Measurements from ENCODE around the gene CHRNA4. TPM values are rescaled to one million over a fixed set of nuclear protein-coding genes. Genes with fewer than 3 reads are reported as not detected.

The CHRNA4 gene
- total RNA-seq, 2 donors from 2014 or later: not detected

DNA sequence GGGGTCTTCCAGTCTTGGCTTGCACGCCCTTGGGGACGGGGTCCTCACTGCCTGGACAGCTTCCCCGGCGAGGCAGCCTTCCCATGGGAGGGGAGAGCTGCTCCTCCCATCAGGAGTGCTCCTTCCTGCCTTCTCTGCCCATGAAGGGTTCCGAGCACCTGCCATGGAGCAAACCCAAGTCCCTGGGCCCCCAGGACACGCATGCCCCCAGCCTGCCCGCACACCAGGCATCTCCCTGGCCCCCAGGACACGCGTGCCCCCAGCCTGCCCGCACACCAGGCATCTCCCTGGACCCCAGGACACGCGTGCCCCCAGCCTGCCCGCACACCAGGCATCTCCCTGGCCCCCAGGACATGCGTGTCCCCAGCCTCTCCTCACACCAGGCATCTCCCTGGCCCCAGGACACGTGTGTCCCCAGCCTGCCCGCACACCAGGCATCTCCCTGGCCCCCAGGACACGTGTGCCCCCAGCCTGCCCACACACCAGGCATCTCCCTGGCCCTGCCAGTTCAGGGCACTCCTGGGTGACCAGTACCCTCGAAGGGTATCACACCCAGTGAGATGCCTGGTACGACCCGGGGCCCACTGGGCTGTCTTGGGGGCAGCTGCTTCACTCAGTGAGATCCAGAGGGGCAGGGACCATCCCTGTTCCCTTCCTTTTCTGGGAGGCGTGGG, 46.4 kb downstream of the CHRNA4 start:
- no peaks in the 10 kb centered on the region for H3K4me1 Mint-ChIP-seq
- H3K27ac Mint-ChIP-seq: no peak overlapping the region
- H3K27me3 Mint-ChIP-seq: peaks cover 8% of the 10 kb centered on the region
- peak in 1 of 3 donors; percentile 3 for DNase-seq
- no peaks in the 10 kb centered on the region for H3K9me3 ChIP-seq (ENCODE audit: control insufficient read depth, low read length, poor library complexity, severe bottlenecking)
- H3K36me3 Mint-ChIP-seq (ENCODE audit: low read depth): no peaks in the 10 kb centered on the region
- no peak for ATAC-seq
- no peak overlapping the region for H3K4me3 Mint-ChIP-seq

DNA sequence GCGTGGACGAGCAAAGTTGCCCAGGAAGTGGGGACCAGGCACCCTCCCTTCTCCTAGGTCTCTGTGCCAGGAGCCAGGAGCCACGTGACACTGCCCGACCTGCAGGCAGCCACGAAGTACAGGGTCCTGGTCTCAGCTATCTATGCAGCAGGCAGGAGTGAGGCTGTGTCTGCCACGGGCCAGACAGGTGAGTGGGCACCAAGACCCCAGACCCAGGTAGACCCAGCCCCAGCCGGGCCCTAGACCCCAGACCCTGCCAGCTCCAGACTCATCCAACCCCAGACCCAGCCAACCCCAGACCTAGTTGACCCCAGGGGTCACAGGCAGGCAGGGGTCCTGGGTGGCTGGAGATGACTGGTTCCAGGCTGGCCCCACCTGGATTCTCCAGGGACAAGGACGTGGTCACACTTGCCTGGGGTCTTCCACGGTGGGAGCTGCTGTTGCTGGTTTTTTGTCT, 47.1 kb downstream of the CHRNA4 start:
- H3K36me3 Mint-ChIP-seq (ENCODE audit: low read depth): no peaks in the 10 kb centered on the region
- no peak overlapping the region for H3K27ac Mint-ChIP-seq
- H3K9me3 ChIP-seq (ENCODE audit: control insufficient read depth, low read length, poor library complexity, severe bottlenecking): no peaks in the 10 kb centered on the region
- H3K4me1 Mint-ChIP-seq: no peaks in the 10 kb centered on the region
- ATAC-seq (no peak), DNase-seq (no peak)
- H3K4me3 Mint-ChIP-seq: no peak overlapping the region
- peaks cover 10% of the 10 kb centered on the region for H3K27me3 Mint-ChIP-seq

DNA sequence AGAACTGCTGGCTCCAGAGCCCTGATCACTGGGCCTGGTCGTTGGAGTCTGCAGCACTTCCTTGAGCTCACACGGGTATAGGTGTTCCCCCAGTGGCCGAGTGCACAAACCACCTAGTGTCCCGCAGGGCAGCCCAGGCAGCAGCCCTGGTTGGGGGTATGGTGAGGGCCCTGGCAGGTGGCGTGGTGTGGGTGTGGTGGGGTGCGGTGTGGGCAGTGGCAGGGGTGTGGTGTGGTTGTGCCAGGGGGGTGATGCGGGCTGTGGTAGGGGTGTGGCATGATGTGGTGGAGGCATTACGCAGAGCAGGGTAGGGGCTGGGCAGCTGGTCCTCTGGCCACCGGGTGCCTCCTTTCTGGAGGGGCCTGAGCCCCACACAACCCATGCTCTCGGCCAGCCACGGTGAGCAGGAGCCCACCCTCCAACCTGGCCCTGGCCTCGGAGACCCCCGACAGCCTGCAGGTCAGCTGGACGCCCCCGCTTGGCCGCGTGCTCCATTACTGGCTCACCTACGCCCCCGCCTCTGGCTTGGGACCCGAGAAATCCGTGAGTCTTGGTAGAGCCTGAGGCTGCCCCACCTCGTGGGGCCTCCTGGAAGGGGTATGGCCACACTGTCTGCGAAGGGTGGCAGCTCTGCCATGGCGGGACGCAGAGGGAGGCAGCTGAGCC, 47.7 kb downstream of the CHRNA4 start:
- Mint-ChIP-seq H3K36me3 (ENCODE audit: low read depth) (no peaks in the 10 kb centered on the region), H3K27me3 (peaks cover 10% of the 10 kb centered on the region), H3K27ac (no peak overlapping the region), H3K4me3 (no peak overlapping the region), H3K4me1 (no peaks in the 10 kb centered on the region)
- ATAC-seq (no peak), DNase-seq (no peak)
- no peaks in the 10 kb centered on the region for H3K9me3 ChIP-seq (ENCODE audit: control insufficient read depth, low read length, poor library complexity, severe bottlenecking)

DNA sequence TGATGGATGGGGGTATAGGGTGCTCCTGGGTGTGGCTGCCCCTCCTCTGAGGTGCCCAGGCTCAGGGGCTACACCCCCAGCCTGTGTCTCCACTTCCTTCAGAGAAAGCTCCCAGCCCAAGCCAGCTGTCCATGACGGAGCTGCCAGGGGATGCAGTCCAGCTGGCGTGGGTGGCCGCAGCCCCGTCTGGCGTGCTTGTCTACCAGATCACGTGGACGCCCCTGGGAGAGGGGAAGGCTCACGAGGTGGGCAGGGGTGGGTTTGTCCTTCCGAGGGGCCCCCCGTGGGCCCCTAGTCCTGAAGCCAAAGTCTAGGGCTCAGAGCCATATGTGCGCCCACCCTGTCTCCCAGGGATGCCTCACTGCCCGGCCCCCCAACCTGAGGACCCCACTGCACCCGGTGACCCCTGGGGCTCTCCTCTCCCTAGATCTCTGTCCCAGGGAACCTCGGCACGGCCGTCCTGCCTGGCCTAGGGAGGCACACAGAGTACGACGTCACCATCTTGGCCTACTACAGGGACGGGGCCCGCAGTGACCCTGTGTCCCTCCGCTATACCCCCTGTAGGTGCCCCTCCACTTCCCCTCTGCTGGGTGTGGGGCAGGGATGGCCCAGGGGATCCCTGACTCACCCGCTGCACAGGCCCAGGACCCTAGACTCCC, 48.3 kb downstream of the CHRNA4 start:
- Mint-ChIP-seq H3K4me1 (no peaks in the 10 kb centered on the region), H3K4me3 (no peak overlapping the region), H3K36me3 (ENCODE audit: low read depth) (no peaks in the 10 kb centered on the region), H3K27me3 (peaks cover 10% of the 10 kb centered on the region), H3K27ac (no peak overlapping the region)
- ATAC-seq: no peak
- H3K9me3 ChIP-seq (ENCODE audit: control insufficient read depth, low read length, poor library complexity, severe bottlenecking): no peaks in the 10 kb centered on the region
- no peak for DNase-seq

DNA sequence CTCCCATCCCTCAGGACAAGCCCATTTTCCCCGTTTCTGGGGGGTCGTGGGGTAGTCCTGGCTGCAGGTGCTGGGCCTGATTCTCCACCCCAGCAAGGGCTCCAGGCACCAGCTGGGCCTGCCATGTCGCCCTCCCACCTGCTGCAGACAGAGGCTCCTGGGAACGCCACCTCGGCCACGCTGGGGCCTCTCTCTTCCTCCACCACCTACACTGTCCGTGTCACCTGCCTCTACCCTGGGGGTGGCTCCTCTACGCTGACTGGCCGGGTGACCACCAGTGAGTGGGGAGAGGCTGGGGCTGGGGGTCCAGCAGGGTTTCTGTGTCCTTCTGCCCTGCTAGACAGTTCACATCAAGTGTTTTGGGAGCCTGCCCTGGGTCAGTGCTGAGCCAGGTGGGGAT, 48.9 kb downstream of the CHRNA4 start:
- DNase-seq (no peak), ATAC-seq (no peak)
- H3K36me3 Mint-ChIP-seq (ENCODE audit: low read depth): no peaks in the 10 kb centered on the region
- H3K27ac Mint-ChIP-seq: no peak overlapping the region
- H3K27me3 Mint-ChIP-seq: peaks cover 10% of the 10 kb centered on the region
- no peaks in the 10 kb centered on the region for H3K9me3 ChIP-seq (ENCODE audit: control insufficient read depth, low read length, poor library complexity, severe bottlenecking)
- no peak overlapping the region for H3K4me3 Mint-ChIP-seq
- no peaks in the 10 kb centered on the region for H3K4me1 Mint-ChIP-seq

DNA sequence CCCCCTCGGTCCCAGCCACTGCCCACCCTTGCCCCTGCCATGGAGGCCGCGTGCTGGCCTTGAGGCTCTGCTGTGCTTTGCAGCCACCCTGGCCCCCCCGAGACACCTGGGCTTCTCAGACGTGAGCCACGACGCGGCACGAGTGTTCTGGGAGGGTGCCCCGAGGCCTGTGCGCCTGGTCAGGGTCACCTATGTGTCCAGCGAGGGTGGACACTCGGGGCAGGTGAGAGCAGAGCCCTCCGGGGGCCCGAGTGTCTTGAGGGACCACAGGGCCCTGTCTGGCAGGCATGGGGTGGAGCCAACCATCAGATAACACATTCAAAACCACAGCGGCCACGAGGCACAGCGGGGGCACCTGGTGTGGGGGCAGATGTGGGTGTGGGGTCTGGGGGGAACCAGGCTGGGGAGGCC, 49.3 kb downstream of the CHRNA4 start:
- H3K27me3 Mint-ChIP-seq: peaks cover 10% of the 10 kb centered on the region
- H3K9me3 ChIP-seq (ENCODE audit: control insufficient read depth, low read length, poor library complexity, severe bottlenecking): no peaks in the 10 kb centered on the region
- no peak overlapping the region for H3K27ac Mint-ChIP-seq
- H3K4me3 Mint-ChIP-seq: no peak overlapping the region
- no peaks in the 10 kb centered on the region for H3K36me3 Mint-ChIP-seq (ENCODE audit: low read depth)
- no peak for DNase-seq
- no peaks in the 10 kb centered on the region for H3K4me1 Mint-ChIP-seq
- ATAC-seq: no peak

DNA sequence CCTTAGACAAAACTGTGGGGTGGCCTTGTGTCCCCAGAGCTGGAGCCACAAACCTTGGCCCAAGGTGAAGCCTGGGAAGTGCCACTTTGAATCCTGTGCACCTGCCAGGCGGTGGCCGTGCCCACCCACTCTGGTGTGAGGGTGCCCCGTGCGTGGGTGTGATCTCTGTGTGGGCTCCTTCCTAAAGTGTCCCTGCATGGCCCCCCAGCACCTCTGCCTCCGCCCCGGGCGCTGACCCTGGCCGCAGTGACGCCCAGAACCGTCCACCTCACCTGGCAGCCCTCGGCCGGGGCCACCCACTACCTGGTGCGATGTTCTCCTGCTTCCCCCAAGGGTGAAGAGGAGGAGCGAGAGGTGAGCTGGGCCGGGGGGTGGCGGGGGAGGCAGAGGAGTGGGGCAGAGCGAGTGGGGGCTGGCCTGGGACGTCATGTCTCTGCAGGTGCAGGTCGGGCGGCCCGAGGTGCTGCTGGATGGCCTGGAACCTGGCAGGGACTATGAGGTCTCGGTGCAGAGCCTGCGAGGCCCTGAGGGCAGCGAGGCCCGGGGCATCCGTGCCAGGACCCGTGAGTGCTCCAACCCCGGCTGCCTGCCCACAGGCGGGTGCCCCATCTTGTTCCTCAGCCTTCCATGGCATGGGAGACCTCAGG, 49.8 kb downstream of the CHRNA4 start:
- ATAC-seq (no peak), DNase-seq (no peak)
- H3K9me3 ChIP-seq (ENCODE audit: control insufficient read depth, low read length, poor library complexity, severe bottlenecking): no peaks in the 10 kb centered on the region
- Mint-ChIP-seq H3K4me3 (no peak overlapping the region), H3K36me3 (ENCODE audit: low read depth) (no peaks in the 10 kb centered on the region), H3K4me1 (no peaks in the 10 kb centered on the region), H3K27me3 (peaks cover 10% of the 10 kb centered on the region), H3K27ac (no peak overlapping the region)

DNA sequence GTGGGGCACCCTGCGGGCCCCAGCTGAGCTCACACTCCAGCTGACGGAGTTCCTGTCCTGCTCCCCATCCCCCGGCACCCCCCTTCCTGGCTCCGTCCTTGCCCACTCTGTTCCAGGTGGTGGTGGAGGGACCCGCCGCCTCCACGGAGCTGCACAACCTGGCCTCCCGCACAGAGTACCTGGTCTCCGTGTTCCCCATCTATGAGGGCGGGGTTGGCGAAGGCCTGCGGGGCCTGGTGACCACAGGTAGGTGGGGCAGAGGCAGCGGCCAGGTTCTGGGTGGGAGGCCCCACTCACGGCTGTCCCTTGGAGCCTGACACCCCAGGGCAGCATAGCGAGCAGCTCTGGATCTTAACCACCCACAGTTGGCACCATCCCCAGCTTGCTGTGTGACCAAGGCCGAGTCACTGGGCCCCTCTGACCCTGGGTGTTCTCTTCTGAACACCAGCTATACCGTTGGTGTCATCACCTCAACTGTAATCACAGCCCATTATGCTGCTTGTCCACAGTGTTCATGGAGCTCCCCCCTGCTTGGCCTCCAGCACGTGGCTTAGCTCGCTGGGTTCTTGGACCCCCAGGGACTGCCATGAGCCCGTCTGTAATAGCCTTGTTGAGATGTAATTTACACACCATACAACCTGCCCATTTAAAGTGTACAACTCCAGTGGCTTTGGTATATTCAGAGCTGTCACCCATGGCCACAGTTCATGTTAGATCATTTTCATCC, 50.7 kb downstream of the CHRNA4 start:
- no peaks in the 10 kb centered on the region for H3K9me3 ChIP-seq (ENCODE audit: control insufficient read depth, low read length, poor library complexity, severe bottlenecking)
- H3K27me3 Mint-ChIP-seq: peaks cover 6% of the 10 kb centered on the region
- peak overlapping the region; percentile 36 for H3K4me3 Mint-ChIP-seq
- no peak overlapping the region for H3K27ac Mint-ChIP-seq
- no peak for ATAC-seq
- H3K4me1 Mint-ChIP-seq: no peaks in the 10 kb centered on the region
- no peak for DNase-seq
- H3K36me3 Mint-ChIP-seq (ENCODE audit: low read depth): no peaks in the 10 kb centered on the region

DNA sequence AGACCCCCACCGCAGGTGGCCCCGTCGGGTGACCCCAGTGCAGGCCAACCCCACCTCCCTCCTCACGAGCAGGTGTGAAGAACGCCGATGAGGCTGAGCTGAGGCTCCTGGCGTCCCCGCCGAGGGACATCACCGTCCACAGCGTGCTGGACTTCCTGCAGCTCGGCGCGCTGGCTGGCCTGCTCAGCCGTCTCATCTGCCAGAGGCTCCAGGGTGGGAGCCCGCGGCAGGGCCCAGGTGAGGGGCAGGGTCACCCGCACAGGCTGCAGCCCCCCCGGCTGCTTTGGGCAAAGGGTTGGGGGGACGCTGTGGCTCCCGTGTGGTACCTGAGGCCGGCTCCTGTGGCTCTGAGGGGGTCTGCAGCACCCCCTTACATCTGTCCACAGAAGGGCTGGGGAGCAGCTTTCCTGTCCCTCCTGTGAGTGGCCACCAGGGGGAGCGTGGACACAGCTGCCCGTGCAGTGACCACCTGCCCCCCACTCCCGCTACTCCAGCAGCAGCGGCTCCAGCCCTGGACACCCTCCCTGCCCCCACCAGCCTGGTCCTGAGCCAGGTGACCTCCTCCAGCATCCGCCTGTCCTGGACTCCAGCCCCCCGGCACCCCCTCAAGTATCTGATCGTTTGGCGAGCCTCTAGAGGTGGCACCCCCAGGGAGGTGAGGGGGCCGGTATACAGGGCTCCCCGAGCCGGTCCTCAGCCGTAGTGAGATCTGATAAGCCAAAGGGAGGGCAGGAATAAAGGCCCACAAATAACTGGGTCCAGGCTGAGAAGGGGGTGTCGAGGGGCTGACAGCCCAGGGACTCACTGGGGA, 51.7 kb downstream of the CHRNA4 start:
- H3K9me3 ChIP-seq (ENCODE audit: control insufficient read depth, low read length, poor library complexity, severe bottlenecking): no peaks in the 10 kb centered on the region
- peaks cover 4% of the 10 kb centered on the region for H3K27me3 Mint-ChIP-seq
- no peak overlapping the region for H3K4me3 Mint-ChIP-seq
- H3K36me3 Mint-ChIP-seq (ENCODE audit: low read depth): no peaks in the 10 kb centered on the region
- no peak overlapping the region for H3K27ac Mint-ChIP-seq
- no peaks in the 10 kb centered on the region for H3K4me1 Mint-ChIP-seq
- DNase-seq (no peak), ATAC-seq (peak; percentile 30)

DNA sequence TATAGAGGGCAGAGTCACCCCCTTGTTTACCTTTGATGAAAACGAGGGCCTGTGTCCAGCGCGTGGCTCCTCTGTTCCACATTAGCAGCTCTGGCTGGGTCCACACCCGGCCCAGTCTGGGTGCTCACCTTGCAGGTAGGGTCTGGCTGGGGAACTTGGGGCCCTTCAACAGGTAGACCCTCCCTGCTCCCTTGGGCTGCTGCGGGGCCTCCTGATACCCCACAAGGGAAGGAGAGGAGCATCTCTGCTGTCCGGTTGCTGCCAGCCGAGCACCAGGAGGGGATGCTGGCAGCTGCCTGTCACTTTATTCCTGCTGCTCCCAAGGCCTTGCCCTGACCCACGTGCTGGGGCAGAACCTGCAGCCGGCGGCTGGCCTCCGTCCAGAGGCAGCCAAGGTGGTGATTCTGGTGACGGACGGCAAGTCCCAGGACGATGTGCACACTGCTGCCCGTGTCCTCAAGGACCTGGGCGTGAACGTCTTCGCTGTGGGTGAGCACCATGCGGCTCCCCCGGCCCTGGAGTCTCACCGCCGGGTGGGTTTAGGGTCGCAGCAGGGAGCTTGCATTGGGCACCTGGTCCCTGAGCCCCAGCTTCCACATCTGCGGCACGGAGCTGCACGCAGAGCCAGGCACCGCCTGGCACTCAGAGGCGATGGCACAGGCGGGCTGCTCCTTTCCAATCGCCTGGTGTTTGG, 52.8 kb downstream of the CHRNA4 start:
- no peak for ATAC-seq
- no peak for DNase-seq
- H3K4me1 Mint-ChIP-seq: no peaks in the 10 kb centered on the region
- peaks cover 4% of the 10 kb centered on the region for H3K27me3 Mint-ChIP-seq
- H3K36me3 Mint-ChIP-seq (ENCODE audit: low read depth): no peaks in the 10 kb centered on the region
- H3K4me3 Mint-ChIP-seq: no peak overlapping the region
- H3K9me3 ChIP-seq (ENCODE audit: control insufficient read depth, low read length, poor library complexity, severe bottlenecking): no peaks in the 10 kb centered on the region
- H3K27ac Mint-ChIP-seq: no peak overlapping the region

DNA sequence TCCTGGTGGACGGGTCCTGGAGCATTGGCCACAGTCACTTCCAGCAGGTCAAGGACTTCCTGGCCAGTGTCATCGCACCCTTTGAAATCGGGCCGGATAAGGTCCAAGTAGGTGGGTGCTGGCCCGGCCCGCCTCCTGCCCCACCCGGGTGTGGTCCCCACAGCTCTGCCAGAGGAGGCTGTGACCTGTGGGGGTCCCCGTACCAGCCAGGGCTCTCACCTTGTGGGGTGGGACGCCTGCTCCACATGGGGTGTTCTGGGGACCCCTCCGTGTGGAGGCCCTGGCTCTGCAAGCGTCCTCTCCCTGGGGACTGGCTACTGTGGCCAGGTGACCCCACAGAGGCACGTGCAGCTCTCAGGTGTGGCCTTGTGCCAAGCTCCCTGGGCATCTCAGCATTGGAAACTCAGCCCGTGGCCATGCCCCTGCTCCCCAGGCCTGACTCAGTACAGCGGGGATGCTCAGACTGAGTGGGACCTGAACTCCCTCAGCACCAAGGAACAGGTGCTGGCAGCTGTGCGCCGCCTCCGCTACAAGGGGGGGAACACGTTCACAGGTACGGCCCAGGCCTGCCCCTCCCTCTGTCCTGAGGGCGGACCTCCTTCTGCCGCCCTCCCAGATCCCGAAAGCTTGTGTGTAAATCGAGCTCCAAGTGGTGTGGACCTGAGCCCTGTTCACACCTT, 53.5 kb downstream of the CHRNA4 start:
- ATAC-seq (no peak), DNase-seq (no peak)
- Mint-ChIP-seq H3K27ac (no peak overlapping the region), H3K27me3 (peaks cover 8% of the 10 kb centered on the region), H3K4me3 (no peak overlapping the region), H3K36me3 (ENCODE audit: low read depth) (no peaks in the 10 kb centered on the region), H3K4me1 (no peaks in the 10 kb centered on the region)
- H3K9me3 ChIP-seq (ENCODE audit: control insufficient read depth, low read length, poor library complexity, severe bottlenecking): no peaks in the 10 kb centered on the region
